Memory B cell (primary cell): ENCODE data around the gene MAML2.
"Not testable (repeated sequence)": the region's sequence is repeated elsewhere in the genome, so short reads cannot be mapped to it uniquely, and the experiment has no call there.

Source experiments
- ATAC-seq: fragments of 150-1000 bp; cut with Tn5 transposase; 2 replicates; pipeline ENCODE4 v1.10.0; 2021; ENCODE audit warnings: low read depth, mild to moderate bottlenecking, moderate library complexity
- DNase-seq, 2 donors: peaks; one replicate each; pipeline ENCODE4 v3.0.0; 2022; ENCODE audit warnings: low spot score in 2 of 2
- H3K27ac Mint-ChIP-seq: one replicate; pipeline ENCODE4 v1.8.0; 2022; ENCODE audit warnings: mild to moderate bottlenecking, moderate library complexity, mixed read lengths
- H3K27me3 Mint-ChIP-seq: one replicate; pipeline ENCODE4 v1.8.0; 2022; ENCODE audit warnings: mixed read lengths
- H3K36me3 Mint-ChIP-seq: one replicate; pipeline ENCODE4 v1.8.0; 2022; ENCODE audit warnings: mild to moderate bottlenecking, mixed read lengths
- H3K4me1 Mint-ChIP-seq: one replicate; pipeline ENCODE4 v1.8.0; 2022; ENCODE audit warnings: mixed read lengths
- H3K4me3 Mint-ChIP-seq: one replicate; pipeline ENCODE4 v1.8.0; 2022; ENCODE audit warnings: mild to moderate bottlenecking, moderate library complexity, mixed read lengths
- H3K9me3 Mint-ChIP-seq: one replicate; pipeline ENCODE4 v1.8.0; 2022; ENCODE audit warnings: mixed read lengths

MAML2 gene

GRCh38 chr11:96285985-96286384 is 57.0 kb downstream of the MAML2 start:
- H3K4me1 Mint-ChIP-seq: peaks cover 37% of the 10 kb centered on the region
- not testable (repeated sequence) for H3K27me3 Mint-ChIP-seq, DNase-seq, H3K4me3 Mint-ChIP-seq, H3K9me3 Mint-ChIP-seq, ATAC-seq, H3K27ac Mint-ChIP-seq
- peaks cover 19% of the 10 kb centered on the region for H3K36me3 Mint-ChIP-seq

GRCh38 chr11:96284917-96285316 is 58.1 kb downstream of the MAML2 start:
- Mint-ChIP-seq H3K4me1 (peaks cover 36% of the 10 kb centered on the region), H3K27me3 (no peaks in the 10 kb centered on the region), H3K9me3 (peaks cover 3% of the 10 kb centered on the region), H3K27ac (no peak overlapping the region), H3K4me3 (no peak overlapping the region), H3K36me3 (peaks cover 19% of the 10 kb centered on the region)
- DNase-seq (no peak), ATAC-seq (no peak)

GRCh38 chr11:96284401-96284800 is 58.6 kb downstream of the MAML2 start:
- no peak overlapping the region for H3K4me3 Mint-ChIP-seq
- H3K27ac Mint-ChIP-seq: no peak overlapping the region
- ATAC-seq (no peak), DNase-seq (no peak)
- H3K27me3 Mint-ChIP-seq: no peaks in the 10 kb centered on the region
- H3K36me3 Mint-ChIP-seq: peaks cover 19% of the 10 kb centered on the region
- peaks cover 3% of the 10 kb centered on the region for H3K9me3 Mint-ChIP-seq
- peaks cover 36% of the 10 kb centered on the region for H3K4me1 Mint-ChIP-seq

- peaks cover 24% of the 10 kb centered on the region for H3K36me3 Mint-ChIP-seq
- no peak overlapping the region for H3K4me3 Mint-ChIP-seq
- DNase-seq: no peak
- peaks cover 44% of the 10 kb centered on the region for H3K4me1 Mint-ChIP-seq
- peaks cover 3% of the 10 kb centered on the region for H3K9me3 Mint-ChIP-seq
- no peak for ATAC-seq
- H3K27ac Mint-ChIP-seq: no peak overlapping the region
- no peaks in the 10 kb centered on the region for H3K27me3 Mint-ChIP-seq
These were observed 60.3 kb downstream of the MAML2 start for GRCh38 chr11:96282625-96283220.

- Mint-ChIP-seq H3K4me1 (peaks cover 37% of the 10 kb centered on the region), H3K4me3 (no peak overlapping the region), H3K27ac (peak overlapping the region; percentile 67), H3K9me3 (no peaks in the 10 kb centered on the region), H3K36me3 (peaks cover 20% of the 10 kb centered on the region), H3K27me3 (no peaks in the 10 kb centered on the region)
- ATAC-seq: no peak
- no peak for DNase-seq
These were observed 62.6 kb downstream of the MAML2 start for GRCh38 chr11:96280444-96280843.

- no peak overlapping the region for H3K4me3 Mint-ChIP-seq
- H3K9me3 Mint-ChIP-seq: no peaks in the 10 kb centered on the region
- peaks cover 19% of the 10 kb centered on the region for H3K36me3 Mint-ChIP-seq
- peak overlapping the region; percentile 67 for H3K27ac Mint-ChIP-seq
- peaks cover 33% of the 10 kb centered on the region for H3K4me1 Mint-ChIP-seq
- DNase-seq (no peak), ATAC-seq (no peak)
- no peaks in the 10 kb centered on the region for H3K27me3 Mint-ChIP-seq
These were observed 63.1 kb downstream of the MAML2 start for GRCh38 chr11:96279896-96280290.

GRCh38 chr11:96279018-96279895 is 63.7 kb downstream of the MAML2 start:
- peaks cover 20% of the 10 kb centered on the region for H3K36me3 Mint-ChIP-seq
- H3K4me3 Mint-ChIP-seq: no peak overlapping the region
- DNase-seq: no peak
- ATAC-seq: no peak
- H3K27ac Mint-ChIP-seq: peak overlapping the region; percentile 17
- no peaks in the 10 kb centered on the region for H3K27me3 Mint-ChIP-seq
- H3K4me1 Mint-ChIP-seq: peaks cover 28% of the 10 kb centered on the region
- no peaks in the 10 kb centered on the region for H3K9me3 Mint-ChIP-seq

GRCh38 chr11:96278039-96278897 is 64.7 kb downstream of the MAML2 start:
- no peaks in the 10 kb centered on the region for H3K9me3 Mint-ChIP-seq
- peaks cover 22% of the 10 kb centered on the region for H3K4me1 Mint-ChIP-seq
- ATAC-seq: no peak
- peak overlapping the region; percentile 17 for H3K27ac Mint-ChIP-seq
- H3K36me3 Mint-ChIP-seq: peaks cover 15% of the 10 kb centered on the region
- no peak overlapping the region for H3K4me3 Mint-ChIP-seq
- H3K27me3 Mint-ChIP-seq: no peaks in the 10 kb centered on the region
- no peak for DNase-seq

GRCh38 chr11:96277696-96278038 is 65.3 kb downstream of the MAML2 start:
- ATAC-seq (no peak), DNase-seq (no peak)
- H3K27ac Mint-ChIP-seq: no peak overlapping the region
- H3K4me3 Mint-ChIP-seq: no peak overlapping the region
- H3K27me3 Mint-ChIP-seq: no peaks in the 10 kb centered on the region
- no peaks in the 10 kb centered on the region for H3K9me3 Mint-ChIP-seq
- H3K36me3 Mint-ChIP-seq: peaks cover 14% of the 10 kb centered on the region
- H3K4me1 Mint-ChIP-seq: peaks cover 22% of the 10 kb centered on the region

- no peak for ATAC-seq
- Mint-ChIP-seq H3K4me3 (no peak overlapping the region), H3K36me3 (peaks cover 18% of the 10 kb centered on the region), H3K27me3 (no peaks in the 10 kb centered on the region), H3K27ac (no peak overlapping the region), H3K4me1 (peaks cover 26% of the 10 kb centered on the region), H3K9me3 (peaks cover 2% of the 10 kb centered on the region)
- DNase-seq: no peak
These were observed 66.2 kb downstream of the MAML2 start for GRCh38 chr11:96276836-96277235.

- Mint-ChIP-seq H3K9me3 (peaks cover 4% of the 10 kb centered on the region), H3K4me1 (peaks cover 28% of the 10 kb centered on the region), H3K36me3 (peaks cover 23% of the 10 kb centered on the region), H3K27me3 (no peaks in the 10 kb centered on the region), H3K4me3 (no peak overlapping the region), H3K27ac (peak overlapping the region; percentile 45)
- ATAC-seq: no peak
- no peak for DNase-seq
These were observed 67.0 kb downstream of the MAML2 start for GRCh38 chr11:96275801-96276594.

- DNase-seq: no peak
- Mint-ChIP-seq H3K9me3 (peaks cover 4% of the 10 kb centered on the region), H3K27me3 (no peaks in the 10 kb centered on the region), H3K4me3 (no peak overlapping the region), H3K27ac (peak overlapping the region; percentile 99), H3K4me1 (peaks cover 18% of the 10 kb centered on the region), H3K36me3 (peaks cover 31% of the 10 kb centered on the region)
- no peak for ATAC-seq
These were observed 69.5 kb downstream of the MAML2 start for GRCh38 chr11:96273507-96273906.

- H3K9me3 Mint-ChIP-seq: peaks cover 4% of the 10 kb centered on the region
- H3K27me3 Mint-ChIP-seq: no peaks in the 10 kb centered on the region
- H3K4me3 Mint-ChIP-seq: peak overlapping the region; percentile 50
- peak overlapping the region; percentile 99 for H3K27ac Mint-ChIP-seq
- ATAC-seq: peak; percentile 86
- peak in 1 of 2 donors; percentile 29 for DNase-seq
- H3K4me1 Mint-ChIP-seq: peaks cover 15% of the 10 kb centered on the region
- peaks cover 27% of the 10 kb centered on the region for H3K36me3 Mint-ChIP-seq
These were observed 70.3 kb downstream of the MAML2 start for GRCh38 chr11:96272529-96273222.
